Measurements from ENCODE around the gene RAD51B.

- TF ChIP-seq, protein P1, sequence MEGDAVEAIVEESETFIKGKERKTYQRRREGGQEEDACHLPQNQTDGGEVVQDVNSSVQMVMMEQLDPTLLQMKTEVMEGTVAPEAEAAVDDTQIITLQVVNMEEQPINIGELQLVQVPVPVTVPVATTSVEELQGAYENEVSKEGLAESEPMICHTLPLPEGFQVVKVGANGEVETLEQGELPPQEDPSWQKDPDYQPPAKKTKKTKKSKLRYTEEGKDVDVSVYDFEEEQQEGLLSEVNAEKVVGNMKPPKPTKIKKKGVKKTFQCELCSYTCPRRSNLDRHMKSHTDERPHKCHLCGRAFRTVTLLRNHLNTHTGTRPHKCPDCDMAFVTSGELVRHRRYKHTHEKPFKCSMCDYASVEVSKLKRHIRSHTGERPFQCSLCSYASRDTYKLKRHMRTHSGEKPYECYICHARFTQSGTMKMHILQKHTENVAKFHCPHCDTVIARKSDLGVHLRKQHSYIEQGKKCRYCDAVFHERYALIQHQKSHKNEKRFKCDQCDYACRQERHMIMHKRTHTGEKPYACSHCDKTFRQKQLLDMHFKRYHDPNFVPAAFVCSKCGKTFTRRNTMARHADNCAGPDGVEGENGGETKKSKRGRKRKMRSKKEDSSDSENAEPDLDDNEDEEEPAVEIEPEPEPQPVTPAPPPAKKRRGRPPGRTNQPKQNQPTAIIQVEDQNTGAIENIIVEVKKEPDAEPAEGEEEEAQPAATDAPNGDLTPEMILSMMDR (IDR thresholded peaks at IDR 0.05) = no peak
- no peak for TF ChIP-seq POLR2A (IDR thresholded peaks at IDR 0.05)
Measured at GRCh38 chr14:68696721-68697495, 877.3 kb downstream of the RAD51B start.
